Thyroid gland (tissue), 4 donors: Measurements from ENCODE around the gene GDPD1.

Source experiments
- POLR2A ChIP-seq, 2 donors: fragments of 450-650 bp; IDR thresholded peaks; one replicate each; pipeline ENCODE4 v1.6.1; 2017; ENCODE audit warnings: antibody characterized with exemption in 2 of 2, mild to moderate bottlenecking in 2 of 2, moderate library complexity in 1 of 2
- TF ChIP-seq, protein P1 (sequence below), 6 experiments: fragments of 200-600 bp in 3 of 6; fragments of 450-650 bp in 3 of 6; sonication (generic) in 3 of 6; IDR thresholded peaks; one replicate each; pipeline ENCODE4 v1.5.1; 2016 to 2019; ENCODE audit warnings: antibody characterized with exemption in 6 of 6, mild to moderate bottlenecking in 2 of 6, inconsistent platforms in 1 of 6, moderate library complexity in 1 of 6

DNA sequence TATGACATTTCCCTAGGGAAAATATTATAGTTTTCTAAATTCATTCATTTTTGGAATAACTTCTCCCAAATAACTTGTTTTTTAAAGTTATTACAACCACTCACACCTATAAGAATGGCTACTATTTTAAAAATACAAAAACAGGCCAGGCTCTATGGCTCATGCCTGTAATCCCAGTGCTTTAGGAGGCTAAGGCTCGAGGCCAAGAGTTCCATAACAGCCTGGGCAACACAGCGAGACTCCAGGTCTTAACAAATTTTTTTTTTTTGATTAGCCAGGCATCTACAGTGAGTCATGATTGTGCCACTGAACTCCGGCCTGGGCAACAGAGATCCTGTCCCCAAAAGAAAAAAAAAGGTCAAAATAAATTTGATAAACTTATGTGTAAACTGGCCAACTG is 67.6 kb downstream of the GDPD1 start:
- no peak for TF ChIP-seq POLR2A (IDR thresholded peaks at IDR 0.05)
- TF ChIP-seq, protein P1, sequence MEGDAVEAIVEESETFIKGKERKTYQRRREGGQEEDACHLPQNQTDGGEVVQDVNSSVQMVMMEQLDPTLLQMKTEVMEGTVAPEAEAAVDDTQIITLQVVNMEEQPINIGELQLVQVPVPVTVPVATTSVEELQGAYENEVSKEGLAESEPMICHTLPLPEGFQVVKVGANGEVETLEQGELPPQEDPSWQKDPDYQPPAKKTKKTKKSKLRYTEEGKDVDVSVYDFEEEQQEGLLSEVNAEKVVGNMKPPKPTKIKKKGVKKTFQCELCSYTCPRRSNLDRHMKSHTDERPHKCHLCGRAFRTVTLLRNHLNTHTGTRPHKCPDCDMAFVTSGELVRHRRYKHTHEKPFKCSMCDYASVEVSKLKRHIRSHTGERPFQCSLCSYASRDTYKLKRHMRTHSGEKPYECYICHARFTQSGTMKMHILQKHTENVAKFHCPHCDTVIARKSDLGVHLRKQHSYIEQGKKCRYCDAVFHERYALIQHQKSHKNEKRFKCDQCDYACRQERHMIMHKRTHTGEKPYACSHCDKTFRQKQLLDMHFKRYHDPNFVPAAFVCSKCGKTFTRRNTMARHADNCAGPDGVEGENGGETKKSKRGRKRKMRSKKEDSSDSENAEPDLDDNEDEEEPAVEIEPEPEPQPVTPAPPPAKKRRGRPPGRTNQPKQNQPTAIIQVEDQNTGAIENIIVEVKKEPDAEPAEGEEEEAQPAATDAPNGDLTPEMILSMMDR (IDR thresholded peaks at IDR 0.05): no peak
